ENCODE measurements around the gene RAVER2. TPM values are rescaled to one million over a fixed set of nuclear protein-coding genes. Genes with fewer than 3 reads are reported as not detected.

Gene RAVER2
- total and polyA plus RNA-seq, 2 experiments from 2014 or later = 7.8 to 24.6 TPM

- Mint-ChIP-seq H3K9me3 (no peaks in the 10 kb centered on the region), H3K27me3 (ENCODE audit: insufficient read depth, low read depth, poor library complexity) (peaks cover 1% of the 10 kb centered on the region), H3K36me3 (ENCODE audit: low read depth) (no peaks in the 10 kb centered on the region; the same call in 2 of the 3 replicates), H3K27ac (no peak overlapping the region), H3K4me1 (peaks cover 13% of the 10 kb centered on the region), H3K4me3 (no peak overlapping the region)
- no peaks in the 10 kb centered on the region for H3K79me2 ChIP-seq (replicated peaks; ENCODE audit: insufficient read depth)
- no peaks in the 10 kb centered on the region for H4K20me1 ChIP-seq (replicated peaks; ENCODE audit: insufficient read depth)
- no peak for ATAC-seq
- H3K9me2 ChIP-seq (ENCODE audit: insufficient read depth) = no peaks in the 10 kb centered on the region
- H3K4me3 ChIP-seq = no peak overlapping the region
- H3K27me3 ChIP-seq (ENCODE audit: insufficient read depth) = no peaks in the 10 kb centered on the region
- no peaks in the 10 kb centered on the region for H3K4me1 ChIP-seq (ENCODE audit: insufficient read depth)
- no peak overlapping the region for H2AFZ ChIP-seq
- H3K36me3 ChIP-seq (ENCODE audit: insufficient read depth) = no peaks in the 10 kb centered on the region
- no peak overlapping the region; the same call in 1 of the 2 replicates for H3K27ac ChIP-seq (ENCODE audit: low read depth)
- no peak overlapping the region for H3K4me2 ChIP-seq
- TF ChIP-seq ZNF331 (CRISPR knock-in tag; IDR thresholded peaks at IDR 0.05; ENCODE audit: low read depth) (no peak), JUNB (IDR thresholded peaks at IDR 0.05; ENCODE audit: unreplicated experiment) (no peak), EZH2phosphoT487 (IDR thresholded peaks at IDR 0.05; ENCODE audit: unreplicated experiment) (no peak), ZNF462 (CRISPR knock-in tag; IDR thresholded peaks at IDR 0.05) (no peak), STAT1 (IDR thresholded peaks at IDR 0.05; ENCODE audit: unreplicated experiment) (no peak), NANOG (IDR thresholded peaks at IDR 0.05; ENCODE audit: borderline replicate concordance) (no peak), EZH2 (IDR thresholded peaks at IDR 0.05; ENCODE audit: low read depth, unreplicated experiment) (no peak), REST (IDR thresholded peaks at IDR 0.05; ENCODE audit: unreplicated experiment) (no peak)
- TF ChIP-seq, protein P1, sequence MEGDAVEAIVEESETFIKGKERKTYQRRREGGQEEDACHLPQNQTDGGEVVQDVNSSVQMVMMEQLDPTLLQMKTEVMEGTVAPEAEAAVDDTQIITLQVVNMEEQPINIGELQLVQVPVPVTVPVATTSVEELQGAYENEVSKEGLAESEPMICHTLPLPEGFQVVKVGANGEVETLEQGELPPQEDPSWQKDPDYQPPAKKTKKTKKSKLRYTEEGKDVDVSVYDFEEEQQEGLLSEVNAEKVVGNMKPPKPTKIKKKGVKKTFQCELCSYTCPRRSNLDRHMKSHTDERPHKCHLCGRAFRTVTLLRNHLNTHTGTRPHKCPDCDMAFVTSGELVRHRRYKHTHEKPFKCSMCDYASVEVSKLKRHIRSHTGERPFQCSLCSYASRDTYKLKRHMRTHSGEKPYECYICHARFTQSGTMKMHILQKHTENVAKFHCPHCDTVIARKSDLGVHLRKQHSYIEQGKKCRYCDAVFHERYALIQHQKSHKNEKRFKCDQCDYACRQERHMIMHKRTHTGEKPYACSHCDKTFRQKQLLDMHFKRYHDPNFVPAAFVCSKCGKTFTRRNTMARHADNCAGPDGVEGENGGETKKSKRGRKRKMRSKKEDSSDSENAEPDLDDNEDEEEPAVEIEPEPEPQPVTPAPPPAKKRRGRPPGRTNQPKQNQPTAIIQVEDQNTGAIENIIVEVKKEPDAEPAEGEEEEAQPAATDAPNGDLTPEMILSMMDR (conservative IDR thresholded peaks at IDR 0.05; ENCODE audit: low read depth in 2 of 2) = no peak
- no peak for DNase-seq (ENCODE audit: low spot score)
- H3F3A ChIP-seq (replicated peaks; ENCODE audit: low read depth) = no peaks in the 10 kb centered on the region
These were observed 84.0 kb downstream of the RAVER2 start for GRCh38 chr1:64828829-64829228.

Data from GM23338 (cell line).